Measurements from ENCODE around the gene AEBP1.

The AEBP1 gene

DNA sequence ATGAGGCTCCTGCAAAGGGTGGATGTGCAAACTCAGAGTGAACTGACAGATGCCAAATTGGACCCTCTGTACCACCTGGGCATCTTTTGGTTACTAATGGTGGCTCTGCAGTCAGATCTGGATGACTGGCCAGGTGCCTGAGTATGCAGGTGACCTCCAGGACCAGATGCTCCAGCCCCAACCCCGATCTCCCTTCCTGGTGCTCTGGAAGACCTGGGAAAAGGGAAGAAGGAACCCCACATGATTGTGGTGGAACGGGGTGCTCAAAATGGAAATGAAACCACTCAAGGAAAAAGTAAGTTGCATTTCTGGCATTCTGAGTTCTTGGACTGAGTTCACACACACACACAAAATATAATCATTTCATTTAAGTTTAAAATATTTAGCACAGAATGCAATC is 9.8 kb upstream of the AEBP1 start:
- TF ChIP-seq POLR2AphosphoS5 (IDR thresholded peaks at IDR 0.05; ENCODE audit: low read depth), result no peak
- TF ChIP-seq GABPA (IDR thresholded peaks at IDR 0.05; ENCODE audit: low read depth), result no peak
- no peak for TF ChIP-seq SPI1 (IDR thresholded peaks at IDR 0.05; ENCODE audit: borderline replicate concordance, low read depth)
- no peak for TF ChIP-seq REST (IDR thresholded peaks at IDR 0.05; ENCODE audit: insufficient replicate concordance, low read depth)
- TF ChIP-seq, protein P1, sequence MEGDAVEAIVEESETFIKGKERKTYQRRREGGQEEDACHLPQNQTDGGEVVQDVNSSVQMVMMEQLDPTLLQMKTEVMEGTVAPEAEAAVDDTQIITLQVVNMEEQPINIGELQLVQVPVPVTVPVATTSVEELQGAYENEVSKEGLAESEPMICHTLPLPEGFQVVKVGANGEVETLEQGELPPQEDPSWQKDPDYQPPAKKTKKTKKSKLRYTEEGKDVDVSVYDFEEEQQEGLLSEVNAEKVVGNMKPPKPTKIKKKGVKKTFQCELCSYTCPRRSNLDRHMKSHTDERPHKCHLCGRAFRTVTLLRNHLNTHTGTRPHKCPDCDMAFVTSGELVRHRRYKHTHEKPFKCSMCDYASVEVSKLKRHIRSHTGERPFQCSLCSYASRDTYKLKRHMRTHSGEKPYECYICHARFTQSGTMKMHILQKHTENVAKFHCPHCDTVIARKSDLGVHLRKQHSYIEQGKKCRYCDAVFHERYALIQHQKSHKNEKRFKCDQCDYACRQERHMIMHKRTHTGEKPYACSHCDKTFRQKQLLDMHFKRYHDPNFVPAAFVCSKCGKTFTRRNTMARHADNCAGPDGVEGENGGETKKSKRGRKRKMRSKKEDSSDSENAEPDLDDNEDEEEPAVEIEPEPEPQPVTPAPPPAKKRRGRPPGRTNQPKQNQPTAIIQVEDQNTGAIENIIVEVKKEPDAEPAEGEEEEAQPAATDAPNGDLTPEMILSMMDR (IDR thresholded peaks at IDR 0.05; ENCODE audit: insufficient read depth, low read length), result no peak
- Histone ChIP-seq H3K4me3 (replicated peaks; ENCODE audit: insufficient read depth, low read length) (no peak overlapping the region), H3K27me3 (ENCODE audit: insufficient read depth, poor library complexity, severe bottlenecking) (no peaks in the 10 kb centered on the region), H3K27ac (replicated peaks) (no peak overlapping the region)
- no peak for DNase-seq (ENCODE audit: low read depth in 1 of 2, low spot score in 1 of 2)

DNA sequence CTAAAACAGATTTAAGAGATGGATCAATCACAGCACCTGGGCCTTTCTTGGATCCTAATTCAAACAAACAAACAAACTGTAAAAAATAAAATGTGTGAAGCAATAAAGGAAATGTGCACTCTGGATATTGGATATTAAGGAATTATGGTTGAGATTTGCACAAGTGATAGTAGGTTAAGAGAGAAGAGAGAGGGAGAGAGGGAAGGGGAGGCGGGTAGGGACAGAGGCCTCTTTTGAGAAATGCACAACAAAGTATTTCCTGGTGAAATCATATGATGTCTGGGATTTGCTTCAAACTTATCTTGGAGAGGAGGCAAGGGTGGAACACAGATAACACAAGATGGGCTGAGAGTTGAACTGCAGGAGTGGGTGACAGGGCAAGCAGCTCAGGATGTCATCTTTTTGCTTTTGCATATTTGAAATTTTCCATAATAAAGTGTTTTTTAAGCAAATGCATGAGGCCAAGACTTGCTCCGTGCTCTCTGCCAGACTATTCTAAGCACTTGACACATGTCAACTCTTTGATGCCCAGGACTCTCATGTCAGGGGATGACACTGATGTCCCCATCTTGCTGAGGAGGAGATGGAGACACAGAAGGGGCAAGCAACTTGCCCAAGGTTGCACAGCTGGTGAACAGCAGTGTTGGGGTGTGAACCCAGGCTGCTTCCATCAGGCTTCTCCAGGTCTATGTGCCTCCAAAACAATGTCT is 9.1 kb upstream of the AEBP1 start:
- no peak for TF ChIP-seq REST (IDR thresholded peaks at IDR 0.05; ENCODE audit: insufficient replicate concordance, low read depth)
- TF ChIP-seq GABPA (IDR thresholded peaks at IDR 0.05; ENCODE audit: low read depth), result no peak
- TF ChIP-seq SPI1 (IDR thresholded peaks at IDR 0.05; ENCODE audit: borderline replicate concordance, low read depth), result no peak
- TF ChIP-seq, protein P1 (IDR thresholded peaks at IDR 0.05; ENCODE audit: insufficient read depth, low read length), result no peak
- TF ChIP-seq POLR2AphosphoS5 (IDR thresholded peaks at IDR 0.05; ENCODE audit: low read depth), result no peak
- no peak overlapping the region for H3K4me3 ChIP-seq (replicated peaks; ENCODE audit: insufficient read depth, low read length)
- no peaks in the 10 kb centered on the region for H3K27me3 ChIP-seq (ENCODE audit: insufficient read depth, poor library complexity, severe bottlenecking)
- no peak overlapping the region for H3K27ac ChIP-seq (replicated peaks)
- DNase-seq (ENCODE audit: low read depth in 1 of 2, low spot score in 1 of 2), result no peak

DNA sequence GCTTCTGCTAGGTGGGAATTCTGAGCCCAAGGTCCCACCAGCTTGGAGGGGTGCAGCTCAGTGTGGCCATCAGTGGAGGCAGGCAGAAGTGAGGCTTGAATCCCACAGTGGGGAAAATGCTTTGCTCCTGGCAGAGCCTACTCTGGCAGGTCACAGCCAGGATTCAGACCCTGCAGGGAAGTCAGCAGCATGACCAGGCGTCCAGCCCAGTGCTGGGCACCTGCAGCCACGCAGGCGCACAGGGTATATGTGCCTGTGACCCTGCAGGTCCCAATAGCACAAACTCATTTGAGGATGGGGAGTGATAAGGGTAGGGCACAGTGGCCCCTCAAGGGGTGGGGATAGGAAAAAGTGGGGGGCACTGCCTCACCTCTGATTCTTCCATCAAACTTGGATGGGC is 8.4 kb upstream of the AEBP1 start:
- TF ChIP-seq REST (IDR thresholded peaks at IDR 0.05; ENCODE audit: insufficient replicate concordance, low read depth) (no peak), GABPA (IDR thresholded peaks at IDR 0.05; ENCODE audit: low read depth) (no peak), SPI1 (IDR thresholded peaks at IDR 0.05; ENCODE audit: borderline replicate concordance, low read depth) (no peak), POLR2AphosphoS5 (IDR thresholded peaks at IDR 0.05; ENCODE audit: low read depth) (no peak)
- TF ChIP-seq, protein P1 (IDR thresholded peaks at IDR 0.05; ENCODE audit: insufficient read depth, low read length), result no peak
- Histone ChIP-seq H3K4me3 (replicated peaks; ENCODE audit: insufficient read depth, low read length) (no peak overlapping the region), H3K27me3 (ENCODE audit: insufficient read depth, poor library complexity, severe bottlenecking) (no peaks in the 10 kb centered on the region), H3K27ac (replicated peaks) (no peak overlapping the region)
- DNase-seq (ENCODE audit: low read depth in 1 of 2, low spot score in 1 of 2), result no peak

Measured in HL-60 (cell line).